AG04449 (cell line): ENCODE measurements around the gene HS2ST1.
A peak's percentile ranks its signal among the peaks of the same experiment; 100 is the strongest.

Experiments used
- CTCF ChIA-PET: fragments of 350-600 bp; formaldehyde crosslinking; extraction: SDS; loops from one replicate; lab custom pipeline; 2021; ENCODE audit warnings: antibody characterized with exemption; lab: Yijun Ruan, JAX
- POLR2A ChIA-PET: fragments of 400-600, 350-600 bp; formaldehyde crosslinking; extraction: SDS; loops from one replicate; lab custom pipeline; 2020; ENCODE audit warnings: antibody characterized with exemption, inconsistent platforms; lab: Yijun Ruan, JAX
- DNase-seq: peaks from one replicate; pipeline ENCODE4 v3.0.0-alpha.2; 2010; ENCODE audit warnings: low read depth, low spot score
- H3K4me3 ChIP-seq: 2 replicates; pipeline ENCODE4 v1.5.1; 2011; ENCODE audit warnings: low read depth, mild to moderate bottlenecking, control low read depth, low read length
- TF ChIP-seq, protein P1 (sequence below): IDR thresholded peaks from one replicate; pipeline ENCODE4 v1.5.1; 2011; ENCODE audit warnings: mild to moderate bottlenecking, moderate library complexity, low read length, control low read depth, inconsistent platforms; ENCODE audit not compliant: insufficient read depth; ENCODE audit errors: missing control alignments

Gene HS2ST1

DNA sequence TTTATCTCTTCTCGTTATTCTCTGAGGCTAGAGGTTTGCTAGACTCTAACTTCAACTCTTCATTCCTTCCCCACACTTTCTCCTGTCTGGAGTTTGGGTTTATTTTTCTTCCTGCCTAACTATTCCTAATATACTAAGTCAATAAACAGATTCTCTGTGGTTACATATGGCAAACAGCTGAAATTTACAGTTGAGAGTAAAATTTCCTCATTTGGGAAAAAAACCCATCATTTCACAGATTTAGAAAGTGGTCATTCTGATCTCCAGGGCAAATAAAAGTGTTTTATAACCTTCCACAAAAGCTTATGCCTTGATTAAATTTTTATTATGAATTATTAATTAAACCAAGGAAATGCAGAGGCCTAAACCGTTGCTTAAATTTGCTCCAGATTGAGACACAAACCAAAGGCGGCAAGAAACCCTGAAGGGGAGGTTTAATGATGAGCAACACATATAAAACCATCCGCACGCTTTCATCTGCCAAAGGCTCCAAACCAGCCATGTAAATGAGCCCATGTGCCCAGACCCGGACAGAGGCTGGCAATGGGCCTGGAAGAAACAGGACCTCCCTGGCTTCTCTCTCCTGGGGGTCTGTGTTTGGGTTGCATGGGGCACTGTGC is 212.6 kb downstream of the HS2ST1 start:
- CTCF ChIA-PET, result interaction anchor here (1.3 to 2.0 kb wide), 3 partner anchors 9 to 200 kb away, joined by 3 to 8 read pairs (median 4); no protein-coding TSS in a partner anchor
- POLR2A ChIA-PET, result interaction anchor here (0.8 kb wide), 1 partner anchor 201 kb away, joined by 3 read pairs; no protein-coding TSS in a partner anchor

DNA sequence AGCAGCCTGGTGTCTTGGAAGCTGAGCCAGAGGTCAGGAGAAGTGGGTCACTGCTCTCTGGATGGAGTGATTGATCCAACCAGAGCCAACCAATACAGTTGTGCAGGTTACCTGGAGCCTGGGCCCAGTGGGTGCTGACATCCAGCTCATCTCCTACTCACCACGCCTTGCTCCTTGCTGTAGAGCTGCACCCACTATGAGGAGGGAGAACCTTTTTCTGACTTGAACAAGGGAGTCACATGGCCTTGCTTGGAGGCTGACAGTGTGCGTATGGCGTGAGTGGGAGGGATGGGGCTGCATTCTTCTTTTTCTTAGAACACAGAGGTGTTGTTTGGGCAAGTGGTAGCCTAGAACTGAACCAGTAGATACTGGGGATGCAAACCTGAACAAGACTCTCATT is 213.1 kb downstream of the HS2ST1 start:
- CTCF ChIA-PET, result interaction anchor here (1.3 to 2.0 kb wide), 5 partner anchors 10 to 199 kb away, joined by 3 to 8 read pairs (median 4); no protein-coding TSS in a partner anchor

More for the DNA sequence above, 212.6 kb downstream of the HS2ST1 start:
- H3K4me3 ChIP-seq, result no peak overlapping the region
- TF ChIP-seq, protein P1, sequence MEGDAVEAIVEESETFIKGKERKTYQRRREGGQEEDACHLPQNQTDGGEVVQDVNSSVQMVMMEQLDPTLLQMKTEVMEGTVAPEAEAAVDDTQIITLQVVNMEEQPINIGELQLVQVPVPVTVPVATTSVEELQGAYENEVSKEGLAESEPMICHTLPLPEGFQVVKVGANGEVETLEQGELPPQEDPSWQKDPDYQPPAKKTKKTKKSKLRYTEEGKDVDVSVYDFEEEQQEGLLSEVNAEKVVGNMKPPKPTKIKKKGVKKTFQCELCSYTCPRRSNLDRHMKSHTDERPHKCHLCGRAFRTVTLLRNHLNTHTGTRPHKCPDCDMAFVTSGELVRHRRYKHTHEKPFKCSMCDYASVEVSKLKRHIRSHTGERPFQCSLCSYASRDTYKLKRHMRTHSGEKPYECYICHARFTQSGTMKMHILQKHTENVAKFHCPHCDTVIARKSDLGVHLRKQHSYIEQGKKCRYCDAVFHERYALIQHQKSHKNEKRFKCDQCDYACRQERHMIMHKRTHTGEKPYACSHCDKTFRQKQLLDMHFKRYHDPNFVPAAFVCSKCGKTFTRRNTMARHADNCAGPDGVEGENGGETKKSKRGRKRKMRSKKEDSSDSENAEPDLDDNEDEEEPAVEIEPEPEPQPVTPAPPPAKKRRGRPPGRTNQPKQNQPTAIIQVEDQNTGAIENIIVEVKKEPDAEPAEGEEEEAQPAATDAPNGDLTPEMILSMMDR, result no peak
- no peak for DNase-seq

GRCh38 chr1:87129038-87129437 is 214.6 kb downstream of the HS2ST1 start:
- no peak for DNase-seq
- POLR2A ChIA-PET, result no interaction called here
- no peak overlapping the region for H3K4me3 ChIP-seq
- TF ChIP-seq, protein P1, result no peak
- CTCF ChIA-PET, result interaction anchor here (0.6 to 3.1 kb wide), 10 partner anchors 7 to 825 kb away, joined by 3 to 24 read pairs (median 6); no protein-coding TSS in a partner anchor

More for the DNA sequence above, 213.1 kb downstream of the HS2ST1 start:
- no peak overlapping the region for H3K4me3 ChIP-seq
- POLR2A ChIA-PET, result interaction anchor here (0.8 kb wide), 1 partner anchor 200 kb away, joined by 3 read pairs; no protein-coding TSS in a partner anchor
- TF ChIP-seq, protein P1, result no peak
- no peak for DNase-seq

- DNase-seq, result no peak
- TF ChIP-seq, protein P1, result no peak
- CTCF ChIA-PET, result interaction anchor here (0.6 to 3.1 kb wide), 12 partner anchors 8 to 1538 kb away, joined by 3 to 24 read pairs (median 4); partner anchors contain the start of gene LMO4
- POLR2A ChIA-PET, result no interaction called here
- H3K4me3 ChIP-seq, result no peak overlapping the region
Measured at GRCh38 chr1:87129606-87130005, 215.2 kb downstream of the HS2ST1 start.

GRCh38 chr1:87130438-87130837 is 216.0 kb downstream of the HS2ST1 start:
- TF ChIP-seq, protein P1, result no peak
- ChIA-PET POLR2A (no interaction called here), CTCF (interaction anchor here (0.8 to 3.1 kb wide), 18 partner anchors 9 to 1537 kb away, joined by 3 to 24 read pairs (median 4); partner anchors contain the start of gene LMO4)
- H3K4me3 ChIP-seq, result no peak overlapping the region
- DNase-seq, result no peak

DNA sequence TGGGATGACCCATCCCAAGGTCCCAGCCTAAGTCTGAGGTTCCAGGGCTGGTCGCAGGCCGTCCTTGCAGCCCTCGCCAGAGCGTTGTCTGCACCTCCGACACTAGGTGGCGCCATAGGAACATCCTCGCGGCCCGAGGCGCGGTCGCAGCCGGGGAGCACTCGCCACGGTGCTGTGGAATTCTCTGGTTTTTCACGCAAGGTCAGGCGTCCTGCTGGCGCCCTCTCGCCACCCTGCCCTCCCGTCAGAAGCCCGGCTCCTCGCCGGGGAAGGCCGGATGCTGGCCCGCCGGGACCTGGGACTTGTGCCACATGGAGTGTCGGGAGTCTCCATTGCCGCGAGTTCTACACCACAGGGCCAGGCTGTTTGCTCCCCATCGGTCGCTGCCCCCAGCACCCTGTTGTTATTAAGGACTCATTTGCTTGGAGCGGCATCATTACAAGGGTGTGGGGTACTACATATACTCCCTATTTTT is 217.4 kb downstream of the HS2ST1 start:
- TF ChIP-seq, protein P1, result peak; percentile 97
- CTCF ChIA-PET, result interaction anchor here (0.7 to 3.1 kb wide), 24 partner anchors 8 to 1172 kb away, joined by 3 to 24 read pairs (median 4); no protein-coding TSS in a partner anchor
- H3K4me3 ChIP-seq, result peak overlapping the region; percentile 50
- no peak for DNase-seq
- POLR2A ChIA-PET, result no interaction called here
